Bronchial epithelial cell (primary cell): ENCODE measurements around the gene IKBIP. TPM values are rescaled to one million over a fixed set of nuclear protein-coding genes. Genes with fewer than 3 reads are reported as not detected.
A peak's percentile ranks its signal among the peaks of the same experiment; 100 is the strongest.
"Not testable (repeated sequence)": the region's sequence is repeated elsewhere in the genome, so short reads cannot be mapped to it uniquely, and the experiment has no call there.

ENCODE experiments used
- DNase-seq: peaks from one replicate; pipeline ENCODE4 v3.0.0-alpha.2; 2010; ENCODE audit warnings: low read depth
- FAIRE-seq: peaks from 2 replicates; lab custom pipeline; 2011; peaks lifted over from hg19 to GRCh38; lab: Jason Lieb, UNC
- H3K27me3 ChIP-seq: 2 replicates; pipeline ENCODE4 v1.5.1; 2011; ENCODE audit warnings: low read length; ENCODE audit not compliant: control insufficient read depth, insufficient read depth
- H3K36me3 ChIP-seq: 2 replicates; pipeline ENCODE4 v1.5.1; 2011; ENCODE audit warnings: low read length; ENCODE audit not compliant: control insufficient read depth, insufficient read depth
- H3K4me3 ChIP-seq: 2 replicates; pipeline ENCODE4 v1.5.1; 2011; ENCODE audit warnings: mild to moderate bottlenecking, low read depth, low read length, control low read depth
- total RNA-seq: library from RNA; depleted of rRNA; stranded (reverse); fragments of >200 nt; gene quantifications from 2 replicates; pipeline ENCODE4 v1.2.1, GENCODE V29; 2014
- TF ChIP-seq, protein P1 (sequence below): IDR thresholded peaks from 2 replicates; pipeline ENCODE4 v1.5.1; 2011; ENCODE audit warnings: mild to moderate bottlenecking, moderate library complexity, low read length, control low read depth, inconsistent platforms; ENCODE audit not compliant: insufficient read depth, severe bottlenecking

Gene IKBIP
- total RNA-seq, 1 donor from 2014 or later = 10.0 TPM

DNA sequence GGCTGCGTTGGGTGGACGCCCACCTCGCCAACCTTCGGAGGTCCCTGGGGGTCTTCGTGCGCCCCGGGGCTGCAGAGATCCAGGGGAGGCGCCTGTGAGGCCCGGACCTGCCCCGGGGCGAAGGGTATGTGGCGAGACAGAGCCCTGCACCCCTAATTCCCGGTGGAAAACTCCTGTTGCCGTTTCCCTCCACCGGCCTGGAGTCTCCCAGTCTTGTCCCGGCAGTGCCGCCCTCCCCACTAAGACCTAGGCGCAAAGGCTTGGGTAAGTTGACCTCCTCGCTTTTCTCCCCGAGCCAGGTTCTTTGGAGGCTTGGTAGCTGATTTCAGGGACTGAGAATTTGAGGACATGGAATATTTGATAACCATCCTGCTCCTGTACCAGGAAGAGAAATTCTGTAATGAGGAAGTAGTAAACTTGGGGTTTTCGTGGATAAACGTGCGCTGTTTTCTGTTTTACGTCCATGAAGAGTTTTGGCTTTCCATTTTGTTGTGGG, 1.0 kb upstream of the IKBIP start:
- Histone ChIP-seq H3K36me3 (peaks cover 2% of the 10 kb centered on the region), H3K4me3 (peak overlapping the region; percentile 95), H3K27me3 (no peaks in the 10 kb centered on the region)
- TF ChIP-seq, protein P1, sequence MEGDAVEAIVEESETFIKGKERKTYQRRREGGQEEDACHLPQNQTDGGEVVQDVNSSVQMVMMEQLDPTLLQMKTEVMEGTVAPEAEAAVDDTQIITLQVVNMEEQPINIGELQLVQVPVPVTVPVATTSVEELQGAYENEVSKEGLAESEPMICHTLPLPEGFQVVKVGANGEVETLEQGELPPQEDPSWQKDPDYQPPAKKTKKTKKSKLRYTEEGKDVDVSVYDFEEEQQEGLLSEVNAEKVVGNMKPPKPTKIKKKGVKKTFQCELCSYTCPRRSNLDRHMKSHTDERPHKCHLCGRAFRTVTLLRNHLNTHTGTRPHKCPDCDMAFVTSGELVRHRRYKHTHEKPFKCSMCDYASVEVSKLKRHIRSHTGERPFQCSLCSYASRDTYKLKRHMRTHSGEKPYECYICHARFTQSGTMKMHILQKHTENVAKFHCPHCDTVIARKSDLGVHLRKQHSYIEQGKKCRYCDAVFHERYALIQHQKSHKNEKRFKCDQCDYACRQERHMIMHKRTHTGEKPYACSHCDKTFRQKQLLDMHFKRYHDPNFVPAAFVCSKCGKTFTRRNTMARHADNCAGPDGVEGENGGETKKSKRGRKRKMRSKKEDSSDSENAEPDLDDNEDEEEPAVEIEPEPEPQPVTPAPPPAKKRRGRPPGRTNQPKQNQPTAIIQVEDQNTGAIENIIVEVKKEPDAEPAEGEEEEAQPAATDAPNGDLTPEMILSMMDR = no peak
- DNase-seq (peak; percentile 22), FAIRE-seq (no peak)

DNA sequence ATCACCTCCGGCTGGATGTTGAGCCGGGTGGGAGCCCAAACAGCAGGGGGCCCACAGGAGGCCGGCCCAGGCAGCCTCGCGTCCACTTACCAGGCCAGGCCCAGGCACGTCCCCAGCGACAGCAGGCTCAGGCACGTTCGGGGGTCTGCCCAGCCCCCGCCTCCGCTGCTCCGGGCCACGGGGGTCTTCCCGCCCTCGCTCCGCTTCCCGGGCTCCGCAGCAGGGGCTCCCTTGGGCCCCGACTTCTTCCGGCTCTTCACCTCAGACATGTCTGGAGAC, 216 bp downstream of the IKBIP start:
- H3K4me3 ChIP-seq = peak overlapping the region; percentile 95
- no peaks in the 10 kb centered on the region for H3K36me3 ChIP-seq
- FAIRE-seq = no peak
- DNase-seq = peak; percentile 55
- no peaks in the 10 kb centered on the region for H3K27me3 ChIP-seq
- TF ChIP-seq, protein P1 = peak; percentile 12

DNA sequence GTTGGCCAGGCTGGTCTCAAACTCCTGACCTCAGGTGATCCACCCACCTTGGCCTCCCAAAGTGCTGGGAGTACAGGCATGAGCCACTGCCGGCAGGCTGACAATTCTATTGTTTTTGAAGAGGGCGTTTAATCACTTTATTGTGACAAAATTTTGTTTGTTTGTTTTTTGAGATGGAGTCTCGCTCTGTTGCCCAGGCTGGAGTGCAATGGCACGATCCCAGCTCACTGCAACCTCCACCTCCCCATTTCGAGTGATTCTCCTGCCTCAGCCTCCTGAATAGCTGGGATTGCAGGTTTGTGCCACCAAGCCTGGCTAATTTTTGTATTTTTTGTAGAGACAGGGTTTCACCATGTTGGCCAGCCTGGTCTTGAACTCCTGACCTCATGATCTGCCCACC, 1.8 kb downstream of the IKBIP start:
- not testable (repeated sequence) for FAIRE-seq, DNase-seq, H3K27me3 ChIP-seq, H3K36me3 ChIP-seq, H3K4me3 ChIP-seq

DNA sequence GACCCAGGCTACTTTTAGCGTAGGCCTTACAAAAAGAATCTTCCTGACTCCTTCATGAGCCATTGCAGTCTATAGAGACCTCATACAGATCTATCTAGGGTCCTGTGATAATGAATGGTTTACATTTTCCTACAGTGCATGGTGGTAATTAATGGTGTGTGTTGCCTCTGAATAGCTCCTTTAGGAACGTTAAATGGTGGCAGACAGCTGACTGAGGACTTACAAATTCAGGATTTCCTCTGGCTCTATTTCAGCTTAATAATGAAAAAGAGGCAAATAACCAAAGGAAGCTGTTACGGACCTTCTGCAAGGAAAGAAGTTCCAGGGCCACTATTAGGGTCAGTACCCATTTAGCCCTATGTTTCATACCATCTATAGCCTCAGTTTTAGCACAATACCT, 5.1 kb downstream of the IKBIP start:
- Histone ChIP-seq H3K27me3 (no peaks in the 10 kb centered on the region), H3K36me3 (no peaks in the 10 kb centered on the region), H3K4me3 (no peak overlapping the region)
- FAIRE-seq (no peak), DNase-seq (no peak)
- TF ChIP-seq, protein P1 = no peak

DNA sequence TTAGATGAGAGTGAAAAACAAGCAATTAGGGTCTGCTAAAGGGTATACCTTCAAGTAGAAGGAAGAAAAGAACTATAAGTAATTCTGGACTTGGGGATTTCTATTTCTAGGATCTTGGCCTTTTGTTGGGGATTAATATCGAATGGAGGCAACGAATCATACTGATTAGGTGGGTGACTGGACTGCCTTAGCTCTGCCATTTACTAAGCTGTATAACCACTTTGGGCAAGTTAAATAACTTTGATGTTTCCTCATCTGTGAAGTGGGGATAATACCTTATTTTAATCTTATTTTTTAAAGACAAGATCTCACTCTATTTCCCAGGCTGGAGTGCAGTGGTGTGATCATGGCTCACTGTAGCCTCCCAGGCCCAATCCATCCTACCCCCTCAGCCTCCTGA, 6.6 kb downstream of the IKBIP start:
- Histone ChIP-seq H3K4me3 (no peak overlapping the region), H3K27me3 (no peaks in the 10 kb centered on the region), H3K36me3 (no peaks in the 10 kb centered on the region)
- DNase-seq = no peak
- no peak for FAIRE-seq
- TF ChIP-seq, protein P1 = no peak

DNA sequence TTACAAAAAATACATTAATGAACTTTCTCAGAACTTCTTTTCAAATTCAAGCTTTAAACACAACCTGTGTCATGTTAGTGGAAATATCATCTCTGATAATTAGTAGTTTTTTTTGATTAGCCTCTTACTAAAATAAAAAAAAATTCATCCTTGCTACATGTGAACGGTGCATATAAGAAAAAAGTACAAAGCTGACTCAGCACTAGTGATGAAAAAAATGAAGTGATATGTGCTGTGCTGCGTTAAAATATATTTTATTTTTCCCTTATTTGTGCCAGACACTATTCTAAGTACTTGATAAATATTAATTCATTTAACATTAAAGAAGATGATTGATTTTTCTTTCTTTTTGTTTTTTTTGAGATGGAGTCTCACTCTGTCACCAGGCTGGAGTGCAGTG, 7.5 kb downstream of the IKBIP start:
- FAIRE-seq = no peak
- Histone ChIP-seq H3K27me3 (no peaks in the 10 kb centered on the region), H3K4me3 (no peak overlapping the region), H3K36me3 (no peaks in the 10 kb centered on the region)
- TF ChIP-seq, protein P1 = no peak
- no peak for DNase-seq
